MM.1S (cell line): ENCODE measurements around the gene XBP1.
A peak's percentile ranks its signal among the peaks of the same experiment; 100 is the strongest.
"Not testable (repeated sequence)": the region's sequence is repeated elsewhere in the genome, so short reads cannot be mapped to it uniquely, and the experiment has no call there.

Experiments used
- DNase-seq: peaks from one replicate; pipeline ENCODE4 v3.0.0-alpha.2; 2015
- H2AFZ ChIP-seq: fragments of 300-600 bp; sonication (generic); 2 replicates; pipeline ENCODE4 v1.6.0; 2016; ENCODE audit warnings: antibody characterized with exemption, low read length
- H3F3A ChIP-seq: fragments of 300-600 bp; sonication (generic); 2 replicates; pipeline ENCODE4 v1.6.1; 2016; ENCODE audit warnings: mild to moderate bottlenecking, antibody characterized with exemption, low read length, moderate library complexity, mixed read lengths; ENCODE audit not compliant: insufficient read depth
- H3K27ac ChIP-seq: fragments of 300-600 bp; sonication (generic); 2 replicates; pipeline ENCODE4 v1.5.1; 2016; ENCODE audit warnings: mild to moderate bottlenecking, low read length
- H3K27me3 ChIP-seq: fragments of 300-600 bp; sonication (generic); replicated peaks from 2 replicates; pipeline ENCODE4 v1.6.0; 2016; ENCODE audit warnings: low read length; ENCODE audit not compliant: insufficient read depth
- H3K36me3 ChIP-seq: fragments of 300-600 bp; sonication (generic); replicated peaks from 2 replicates; pipeline ENCODE4 v1.6.1; 2016; ENCODE audit warnings: mild to moderate bottlenecking, low read length, mixed read lengths; ENCODE audit not compliant: insufficient read depth
- H3K4me1 ChIP-seq: fragments of 300-600 bp; sonication (generic); 2 replicates; pipeline ENCODE4 v1.6.1; 2016; ENCODE audit warnings: low read length, mixed read lengths
- H3K4me2 ChIP-seq: fragments of 300-600 bp; sonication (generic); 2 replicates; pipeline ENCODE4 v1.6.0; 2016; ENCODE audit warnings: low read depth, low read length
- H3K4me3 ChIP-seq: fragments of 300-600 bp; sonication (generic); 2 replicates; pipeline ENCODE4 v1.5.1; 2016; ENCODE audit warnings: low read length, mixed read lengths
- H3K79me2 ChIP-seq: fragments of 300-600 bp; sonication (generic); 2 replicates; pipeline ENCODE4 v1.6.1; 2016; ENCODE audit warnings: mixed run types, low read length, mixed read lengths
- H3K9ac ChIP-seq: fragments of 300-600 bp; sonication (generic); 2 replicates; pipeline ENCODE4 v1.6.1; 2016; ENCODE audit warnings: low read length, mixed read lengths
- H3K9me2 ChIP-seq: fragments of 300-600 bp; sonication (generic); replicated peaks from 2 replicates; pipeline ENCODE4 v1.6.1; 2016; ENCODE audit warnings: mild to moderate bottlenecking, low read length, mixed read lengths; ENCODE audit not compliant: insufficient read depth
- H3K9me3 ChIP-seq: fragments of 300-600 bp; sonication (generic); replicated peaks from 2 replicates; pipeline ENCODE4 v1.6.1; 2016; ENCODE audit warnings: mild to moderate bottlenecking, low read length, mixed read lengths; ENCODE audit not compliant: insufficient read depth
- H4K20me1 ChIP-seq: fragments of 300-600 bp; sonication (generic); 2 replicates; pipeline ENCODE4 v1.6.1; 2016; ENCODE audit warnings: mild to moderate bottlenecking, low read length, moderate library complexity, mixed read lengths; ENCODE audit not compliant: insufficient read depth
- CTCF ChIP-seq: fragments of 300-600 bp; sonication (generic); IDR thresholded peaks from 2 replicates; pipeline ENCODE4 v1.5.1; 2016; ENCODE audit warnings: antibody characterized with exemption, low read length, mixed read lengths
- EZH2 ChIP-seq: fragments of 300-600 bp; sonication (generic); optimal IDR thresholded peaks from 2 replicates; pipeline ENCODE3; 2017; ENCODE audit warnings: low read depth, mild to moderate bottlenecking, antibody characterized with exemption, low read length, mixed read lengths
- EZH2phosphoT487 ChIP-seq: fragments of 300-600 bp; sonication (generic); IDR thresholded peaks from 2 replicates; pipeline ENCODE4 v1.6.1; 2018; ENCODE audit warnings: antibody characterized with exemption, low read length

Gene XBP1

GRCh38 chr22:28826921-28827320 is 26.6 kb upstream of the XBP1 start:
- Histone ChIP-seq H3K27ac (peak overlapping the region; percentile 36; the same call in 1 of the 2 replicates), H4K20me1 (no peaks in the 10 kb centered on the region), H3K4me2 (no peak overlapping the region), H3K4me3 (no peak overlapping the region), H3F3A (peaks cover 44% of the 10 kb centered on the region), H3K79me2 (peaks cover 12% of the 10 kb centered on the region), H3K9ac (no peak overlapping the region), H3K9me2 (no peaks in the 10 kb centered on the region), H2AFZ (no peak overlapping the region), H3K9me3 (no peaks in the 10 kb centered on the region), H3K4me1 (peaks cover 42% of the 10 kb centered on the region), H3K36me3 (no peaks in the 10 kb centered on the region), H3K27me3 (no peaks in the 10 kb centered on the region)
- TF ChIP-seq EZH2phosphoT487 (no peak), CTCF (no peak), EZH2 (no peak)
- no peak for DNase-seq

- H3K9ac ChIP-seq, H4K20me1 ChIP-seq, H3K4me2 ChIP-seq, DNase-seq, H3K36me3 ChIP-seq, H3K27me3 ChIP-seq, H2AFZ ChIP-seq, H3K4me3 ChIP-seq, H3K9me2 ChIP-seq, H3K9me3 ChIP-seq: not testable (repeated sequence)
- peak overlapping the region; percentile 36; the same call in 1 of the 2 replicates for H3K27ac ChIP-seq
- peaks cover 47% of the 10 kb centered on the region for H3K4me1 ChIP-seq
- H3F3A ChIP-seq = peaks cover 49% of the 10 kb centered on the region
- peaks cover 17% of the 10 kb centered on the region for H3K79me2 ChIP-seq
These were observed 26.1 kb upstream of the XBP1 start for GRCh38 chr22:28826430-28826829.

- Histone ChIP-seq H3K27ac (peak overlapping the region; percentile 99), H3K79me2 (peaks cover 25% of the 10 kb centered on the region), H3K4me2 (peak overlapping the region; percentile 64; the same call in 1 of the 2 replicates), H3K9ac (peak overlapping the region; percentile 83), H3K4me1 (peaks cover 61% of the 10 kb centered on the region), H3F3A (peaks cover 66% of the 10 kb centered on the region)
- DNase-seq, H2AFZ ChIP-seq, H3K4me3 ChIP-seq, H3K9me2 ChIP-seq, H3K36me3 ChIP-seq, H3K9me3 ChIP-seq, H4K20me1 ChIP-seq, H3K27me3 ChIP-seq: not testable (repeated sequence)
These were observed 24.1 kb upstream of the XBP1 start for GRCh38 chr22:28824455-28824854.

GRCh38 chr22:28822930-28823551 is 22.7 kb upstream of the XBP1 start:
- peaks cover 25% of the 10 kb centered on the region for H3K79me2 ChIP-seq
- H4K20me1 ChIP-seq = no peaks in the 10 kb centered on the region
- peak overlapping the region; percentile 99 for H3K27ac ChIP-seq
- no peak overlapping the region for H2AFZ ChIP-seq
- no peak for TF ChIP-seq CTCF
- TF ChIP-seq EZH2 = no peak
- no peak for TF ChIP-seq EZH2phosphoT487
- no peaks in the 10 kb centered on the region for H3K9me2 ChIP-seq
- no peaks in the 10 kb centered on the region for H3K36me3 ChIP-seq
- H3K4me3 ChIP-seq = no peak overlapping the region; the same call in 1 of the 2 replicates
- H3K9ac ChIP-seq = peak overlapping the region; percentile 83
- H3F3A ChIP-seq = peaks cover 79% of the 10 kb centered on the region
- no peaks in the 10 kb centered on the region for H3K27me3 ChIP-seq
- H3K4me2 ChIP-seq = peak overlapping the region; percentile 55
- H3K9me3 ChIP-seq = no peaks in the 10 kb centered on the region
- H3K4me1 ChIP-seq = peaks cover 74% of the 10 kb centered on the region
- peak; percentile 97 for DNase-seq
